HG02884 (cell line): ENCODE results near the gene NDUFA13.

ENCODE experiments used
- ATAC-seq: cut with Tn5 transposase; IDR thresholded peaks from one replicate; pipeline ENCODE4 v1.9.1; 2021; ENCODE audit warnings: mild to moderate bottlenecking, moderate library complexity; ENCODE audit not compliant: unreplicated experiment

Gene NDUFA13

GRCh38 chr19:19531951-19532805 lies 16.2 kb downstream of the NDUFA13 start:
- ATAC-seq = no peak

GRCh38 chr19:19532806-19533701 lies 17.0 kb downstream of the NDUFA13 start:
- ATAC-seq = no peak

GRCh38 chr19:19533841-19534240 lies 17.8 kb downstream of the NDUFA13 start:
- no peak for ATAC-seq

- ATAC-seq = no peak
Measured at GRCh38 chr19:19534556-19535265, 18.7 kb downstream of the NDUFA13 start.

GRCh38 chr19:19535311-19536191 lies 19.5 kb downstream of the NDUFA13 start:
- ATAC-seq = no peak

- ATAC-seq = no peak
Measured at GRCh38 chr19:19537075-19538048, 21.3 kb downstream of the NDUFA13 start.

GRCh38 chr19:19538061-19538784 lies 22.2 kb downstream of the NDUFA13 start, which contains the start of gene CILP2:
Gene CILP2 (plus strand): TSS chr19:19538265. CDS start chr19:19538350, 85 bp downstream.
- ATAC-seq = no peak

- no peak for ATAC-seq
Measured at GRCh38 chr19:19538785-19539166, 22.8 kb downstream of the NDUFA13 start.

GRCh38 chr19:19539698-19540063 lies 23.7 kb downstream of the NDUFA13 start:
- ATAC-seq = no peak

- no peak for ATAC-seq
Measured at GRCh38 chr19:19540064-19540714, 24.2 kb downstream of the NDUFA13 start.

GRCh38 chr19:19540715-19541515 lies 24.9 kb downstream of the NDUFA13 start:
- no peak for ATAC-seq

- ATAC-seq = no peak
Measured at GRCh38 chr19:19541616-19542015, 25.6 kb downstream of the NDUFA13 start.

- ATAC-seq = no peak
Measured at GRCh38 chr19:19542507-19542906, 26.5 kb downstream of the NDUFA13 start.

- ATAC-seq = no peak
Measured at GRCh38 chr19:19543101-19543500, 27.1 kb downstream of the NDUFA13 start.

GRCh38 chr19:19543640-19544039 lies 27.6 kb downstream of the NDUFA13 start:
- no peak for ATAC-seq

- no peak for ATAC-seq
Measured at GRCh38 chr19:19544257-19544953, 28.4 kb downstream of the NDUFA13 start.
